OCI-LY7 (cell line): ENCODE measurements around the gene MYO1C. TPM values are rescaled to one million over a fixed set of nuclear protein-coding genes. Genes with fewer than 3 reads are reported as not detected.

Source experiments
- BruUV-seq: library from RNA; stranded (reverse); fragments of 400-500 nt; replicated peaks from 2 replicates; lab custom pipeline; 2021; lab: Mats Ljungman, UMichigan
- CTCF ChIA-PET: fragments of 300-600 bp; sonication (Branson Sonifier 250); formaldehyde crosslinking; loops from one replicate; lab custom pipeline; 2022; ENCODE audit warnings: antibody characterized with exemption; ENCODE audit not compliant: unreplicated experiment; lab: Charles Lee
- POLR2A ChIA-PET: fragments of 300-600 bp; sonication (Branson Sonifier 250); formaldehyde crosslinking; loops from one replicate; lab custom pipeline; 2022; ENCODE audit warnings: antibody characterized with exemption; lab: Charles Lee
- DNase-seq: peaks from one replicate; pipeline ENCODE4 v3.0.0-alpha.2; 2015; ENCODE audit warnings: low spot score
- H2AFZ ChIP-seq: fragments of 200-600 bp; sonication (generic), shearing (Covaris generic); 2 replicates; pipeline ENCODE4 v1.6.1; 2014; ENCODE audit warnings: mild to moderate bottlenecking, antibody characterized with exemption, low read length, moderate library complexity
- H3K27ac ChIP-seq: fragments of 200-600 bp; sonication (generic); 2 replicates; pipeline ENCODE4 v1.5.1; 2014; ENCODE audit warnings: mixed run types, low read depth, mild to moderate bottlenecking, moderate library complexity, low read length, inconsistent platforms; ENCODE audit not compliant: poor library complexity, severe bottlenecking
- H3K36me3 ChIP-seq: fragments of 200-600 bp; sonication (generic); 2 replicates; pipeline ENCODE4 v1.6.1; 2014; ENCODE audit warnings: mild to moderate bottlenecking, antibody characterized with exemption, low read length, moderate library complexity, mixed read lengths; ENCODE audit not compliant: insufficient read depth
- H3K4me1 ChIP-seq: fragments of 200-600 bp; sonication (generic); 2 replicates; pipeline ENCODE4 v1.5.1; 2014; ENCODE audit warnings: mild to moderate bottlenecking, low read length; ENCODE audit not compliant: insufficient read depth, poor library complexity, severe bottlenecking
- H3K4me2 ChIP-seq: fragments of 200-600 bp; sonication (generic); 2 replicates; pipeline ENCODE4 v1.6.1; 2014; ENCODE audit warnings: mild to moderate bottlenecking, low read length
- H3K4me3 ChIP-seq: fragments of 200-600 bp; sonication (generic); 2 replicates; pipeline ENCODE4 v1.5.1; 2014; ENCODE audit warnings: mild to moderate bottlenecking, low read depth, low read length; ENCODE audit not compliant: poor library complexity, severe bottlenecking
- H3K79me2 ChIP-seq: fragments of 200-600 bp; sonication (generic); 2 replicates; pipeline ENCODE4 v1.6.1; 2016; ENCODE audit warnings: low read depth, mild to moderate bottlenecking, low read length, moderate library complexity, mixed read lengths; ENCODE audit not compliant: insufficient read depth
- H3K9me2 ChIP-seq: fragments of 200-600 bp; sonication (generic); 2 replicates; pipeline ENCODE4 v1.6.1; 2016; ENCODE audit warnings: mild to moderate bottlenecking, low read length, mixed read lengths; ENCODE audit not compliant: insufficient read depth
- H3K9me3 ChIP-seq: fragments of 200-600 bp; sonication (generic); 2 replicates; pipeline ENCODE4 v1.6.1; 2014; ENCODE audit warnings: mild to moderate bottlenecking, mixed run types, low read length, mixed read lengths
- H4K20me1 ChIP-seq: fragments of 200-600 bp; sonication (generic); 2 replicates; pipeline ENCODE4 v1.6.1; 2014; ENCODE audit warnings: mild to moderate bottlenecking, antibody characterized with exemption, low read length, moderate library complexity, mixed read lengths; ENCODE audit not compliant: insufficient read depth
- CTCF ChIP-seq: fragments of 200-600 bp; sonication (generic); conservative IDR thresholded peaks from 2 replicates; pipeline ENCODE4 v1.5.1; 2014; ENCODE audit warnings: mild to moderate bottlenecking, antibody characterized with exemption, low read length, moderate library complexity, mixed read lengths
- EZH2phosphoT487 ChIP-seq: fragments of 200-600 bp; sonication (generic); IDR thresholded peaks from 2 replicates; pipeline ENCODE4 v1.6.1; 2018; ENCODE audit warnings: low read depth, borderline replicate concordance, mild to moderate bottlenecking, mixed run types, antibody characterized with exemption, low read length, moderate library complexity, mixed read lengths
- intact Hi-C: fragments of 100-400 bp; cut with micrococcal nuclease; formaldehyde crosslinking; loops from one replicate; pipeline ENCODE4 v1.10.0; 2022; ENCODE audit not compliant: unreplicated experiment
- total RNA-seq, 2 experiments: library from RNA; depleted of rRNA in 1 of 2; stranded (reverse); fragments of >200 nt in 1 of 2; shearing (Covaris generic) in 1 of 2; gene quantifications; 2 replicates each; pipeline ENCODE4 v1.2.3, GENCODE V29; 2014 to 2022

MYO1C gene
- total RNA-seq, 2 experiments from 2014 or later = 17.2 to 74.4 TPM

- H3K4me1 ChIP-seq = peaks cover 25% of the 10 kb centered on the region
- no peak overlapping the region for H3K27ac ChIP-seq
- no TSS peak for BruUV-seq
- H3K4me2 ChIP-seq = peak overlapping the region; percentile 30; the same call in 1 of the 2 replicates
- TF ChIP-seq CTCF (no peak), EZH2phosphoT487 (no peak)
- no peak overlapping the region for H2AFZ ChIP-seq
- H4K20me1 ChIP-seq = no peaks in the 10 kb centered on the region
- no peaks in the 10 kb centered on the region for H3K9me3 ChIP-seq
- no peak overlapping the region for H3K4me3 ChIP-seq
- no peaks in the 10 kb centered on the region for H3K9me2 ChIP-seq
- POLR2A ChIA-PET = interaction anchor here (0.7 to 1.2 kb wide), 2 partner anchors 13 to 86 kb away, joined by 4 to 6 read pairs; no protein-coding TSS in a partner anchor
- H3K36me3 ChIP-seq = peaks cover 24% of the 10 kb centered on the region
- CTCF ChIA-PET = no interaction called here
- no peaks in the 10 kb centered on the region for H3K79me2 ChIP-seq
- intact Hi-C loops = no loop called here
- no peak for DNase-seq
These were observed 17.1 kb downstream of the MYO1C start for GRCh38 chr17:1475321-1475854.

GRCh38 chr17:1474402-1475189 is 17.9 kb downstream of the MYO1C start:
- peak; percentile 23 for DNase-seq
- CTCF ChIA-PET = no interaction called here
- H3K9me2 ChIP-seq = no peaks in the 10 kb centered on the region
- peaks cover 29% of the 10 kb centered on the region for H3K36me3 ChIP-seq
- H3K4me1 ChIP-seq = peaks cover 25% of the 10 kb centered on the region
- no peaks in the 10 kb centered on the region for H3K9me3 ChIP-seq
- H3K79me2 ChIP-seq = no peaks in the 10 kb centered on the region
- H2AFZ ChIP-seq = no peak overlapping the region
- H3K4me3 ChIP-seq = no peak overlapping the region
- no peak overlapping the region for H3K27ac ChIP-seq
- no peaks in the 10 kb centered on the region for H4K20me1 ChIP-seq
- intact Hi-C loops = no loop called here
- POLR2A ChIA-PET = interaction anchor here (0.7 to 1.2 kb wide), 2 partner anchors 12 to 85 kb away, joined by 4 to 6 read pairs; no protein-coding TSS in a partner anchor
- H3K4me2 ChIP-seq = peak overlapping the region; percentile 30; the same call in 1 of the 2 replicates
- TF ChIP-seq EZH2phosphoT487 (no peak), CTCF (no peak)
- BruUV-seq = no TSS peak
